Brain microvascular endothelial cell (primary cell): ENCODE results near the gene ANGEL1.

ENCODE experiments used
- DNase-seq: peaks from one replicate; pipeline ENCODE4 v3.0.0-alpha.2; 2020
- H3K27ac ChIP-seq: fragments of 250-450 bp; sonication (Bioruptor Pico); 2 replicates; pipeline ENCODE4 v1.5.1; 2020; ENCODE audit warnings: mild to moderate bottlenecking, moderate library complexity
- H3K27me3 ChIP-seq: fragments of 250-450 bp; sonication (Bioruptor Pico); replicated peaks from 2 replicates; pipeline ENCODE4 v1.5.1; 2020; ENCODE audit warnings: mild to moderate bottlenecking
- H3K36me3 ChIP-seq: fragments of 250-450 bp; sonication (Bioruptor Pico); replicated peaks from 2 replicates; pipeline ENCODE4 v1.5.1; 2020; ENCODE audit warnings: mild to moderate bottlenecking
- H3K4me3 ChIP-seq: 2 replicates; pipeline ENCODE4 v1.5.1; 2011; ENCODE audit warnings: low read depth, mild to moderate bottlenecking, control low read depth, low read length, moderate library complexity
- in situ Hi-C: cut with HindIII; loops from 2 replicates; pipeline ENCODE4 v1.10.0; 2017; ENCODE audit warnings: low sequenced_read_pairs, low pct_ligation_motif_present
- TF ChIP-seq, protein P1 (sequence below): IDR thresholded peaks from 2 replicates; pipeline ENCODE4 v1.5.1; 2011; ENCODE audit warnings: low read depth, mild to moderate bottlenecking, moderate library complexity, low read length, control low read depth, inconsistent platforms; ENCODE audit errors: missing control alignments

ANGEL1 gene

DNA sequence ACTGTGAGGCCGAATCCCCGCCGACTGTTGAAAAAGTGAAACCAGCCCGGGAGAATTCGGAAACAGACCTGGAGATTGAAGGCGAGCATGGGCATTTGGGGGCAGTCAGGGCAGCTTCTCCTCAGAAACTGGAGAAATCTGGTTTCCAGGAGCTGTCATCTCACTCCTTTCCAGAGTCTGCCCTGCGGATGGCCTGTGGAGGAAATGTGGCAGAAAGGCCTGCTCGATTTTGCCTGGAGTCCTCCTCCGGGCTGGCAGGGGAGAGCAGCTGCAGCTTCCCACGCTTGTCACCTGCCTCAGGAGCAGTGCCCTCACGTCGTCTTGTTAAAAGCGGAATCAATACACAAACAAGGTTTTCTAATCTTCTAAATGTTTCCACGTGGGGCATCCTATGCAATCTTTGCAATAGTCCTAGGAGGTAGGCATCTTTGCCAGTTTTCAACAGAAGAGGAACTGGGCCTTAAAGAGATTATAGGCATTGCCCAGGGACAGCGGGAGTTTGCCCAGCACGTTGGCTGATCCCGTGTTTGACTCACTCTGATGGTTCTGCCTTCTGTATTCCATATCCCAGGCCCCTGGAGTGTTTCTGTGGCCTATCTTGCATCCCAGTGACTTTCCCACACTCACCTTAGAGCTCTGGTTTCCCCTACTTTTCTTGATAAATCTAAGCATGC, 15.8 kb upstream of the ANGEL1 start:
- no peaks in the 10 kb centered on the region for H3K36me3 ChIP-seq
- no peak for DNase-seq
- TF ChIP-seq, protein P1, sequence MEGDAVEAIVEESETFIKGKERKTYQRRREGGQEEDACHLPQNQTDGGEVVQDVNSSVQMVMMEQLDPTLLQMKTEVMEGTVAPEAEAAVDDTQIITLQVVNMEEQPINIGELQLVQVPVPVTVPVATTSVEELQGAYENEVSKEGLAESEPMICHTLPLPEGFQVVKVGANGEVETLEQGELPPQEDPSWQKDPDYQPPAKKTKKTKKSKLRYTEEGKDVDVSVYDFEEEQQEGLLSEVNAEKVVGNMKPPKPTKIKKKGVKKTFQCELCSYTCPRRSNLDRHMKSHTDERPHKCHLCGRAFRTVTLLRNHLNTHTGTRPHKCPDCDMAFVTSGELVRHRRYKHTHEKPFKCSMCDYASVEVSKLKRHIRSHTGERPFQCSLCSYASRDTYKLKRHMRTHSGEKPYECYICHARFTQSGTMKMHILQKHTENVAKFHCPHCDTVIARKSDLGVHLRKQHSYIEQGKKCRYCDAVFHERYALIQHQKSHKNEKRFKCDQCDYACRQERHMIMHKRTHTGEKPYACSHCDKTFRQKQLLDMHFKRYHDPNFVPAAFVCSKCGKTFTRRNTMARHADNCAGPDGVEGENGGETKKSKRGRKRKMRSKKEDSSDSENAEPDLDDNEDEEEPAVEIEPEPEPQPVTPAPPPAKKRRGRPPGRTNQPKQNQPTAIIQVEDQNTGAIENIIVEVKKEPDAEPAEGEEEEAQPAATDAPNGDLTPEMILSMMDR = no peak
- H3K4me3 ChIP-seq = no peak overlapping the region
- H3K27ac ChIP-seq = no peak overlapping the region
- no peaks in the 10 kb centered on the region for H3K27me3 ChIP-seq
- in situ Hi-C loops = no loop called here

GRCh38 chr14:76827696-76828296, 15.1 kb upstream of the ANGEL1 start:
- DNase-seq = no peak
- Histone ChIP-seq H3K4me3 (no peak overlapping the region), H3K36me3 (no peaks in the 10 kb centered on the region), H3K27me3 (no peaks in the 10 kb centered on the region), H3K27ac (no peak overlapping the region)
- TF ChIP-seq, protein P1 = no peak
- in situ Hi-C loops = no loop called here

GRCh38 chr14:76826122-76826521, 13.4 kb upstream of the ANGEL1 start, which contains the start of gene LRRC74A:
Gene LRRC74A, plus strand, starts transcription at chr14:76826408. Its CDS starts 290 bp downstream, at chr14:76826698.
- Histone ChIP-seq H3K4me3 (no peak within 1 kb of the TSS), H3K27ac (no peak within 1 kb of the TSS), H3K27me3 (no peaks in the 10 kb centered on the region), H3K36me3 (no peaks in the 10 kb centered on the region)
- TF ChIP-seq, protein P1 = no peak
- no peak for DNase-seq
- in situ Hi-C loops = no loop called here

- TF ChIP-seq, protein P1 = no peak
- in situ Hi-C loops = no loop called here
- Histone ChIP-seq H3K36me3 (no peaks in the 10 kb centered on the region), H3K4me3 (no peak overlapping the region), H3K27me3 (no peaks in the 10 kb centered on the region), H3K27ac (no peak overlapping the region)
- no peak for DNase-seq
Measured at GRCh38 chr14:76820700-76821099, 8.0 kb upstream of the ANGEL1 start.

- no peaks in the 10 kb centered on the region for H3K27me3 ChIP-seq
- no peaks in the 10 kb centered on the region for H3K36me3 ChIP-seq
- in situ Hi-C loops = no loop called here
- TF ChIP-seq, protein P1 = no peak
- DNase-seq = no peak
- no peak overlapping the region for H3K27ac ChIP-seq
- no peak overlapping the region for H3K4me3 ChIP-seq
Measured at GRCh38 chr14:76814726-76815645, 2.3 kb upstream of the ANGEL1 start.
